SU-DHL-6 (cell line): ENCODE results near the gene COL23A1.

ENCODE experiments used
- H2AFZ ChIP-seq: fragments of 200-600 bp; sonication (generic); 2 replicates; pipeline ENCODE4 v1.6.1; 2014; ENCODE audit warnings: low read depth, mild to moderate bottlenecking, moderate library complexity, mixed read lengths, antibody characterized with exemption, low read length; ENCODE audit not compliant: severe bottlenecking
- H3F3A ChIP-seq: fragments of 200-600 bp; shearing (Covaris generic); 2 replicates; pipeline ENCODE4 v1.6.0; 2016; ENCODE audit warnings: antibody characterized with exemption, mild to moderate bottlenecking; ENCODE audit not compliant: insufficient read depth
- H3K27ac ChIP-seq: fragments of 200-600 bp; sonication (generic); 2 replicates; pipeline ENCODE4 v1.5.1; 2016; ENCODE audit warnings: low read depth, mild to moderate bottlenecking, low read length, moderate library complexity, mixed read lengths
- H3K27me3 ChIP-seq: fragments of 200-600 bp; sonication (generic), shearing (Covaris generic); 2 replicates; pipeline ENCODE4 v1.6.0; 2014; ENCODE audit warnings: mild to moderate bottlenecking, low read length
- H3K36me3 ChIP-seq: fragments of 200-600 bp; sonication (generic); 2 replicates; pipeline ENCODE4 v1.6.1; 2014; ENCODE audit warnings: mild to moderate bottlenecking, low read length, mixed read lengths
- H3K4me2 ChIP-seq: fragments of 300-600, 200-600 bp; shearing (Covaris generic), sonication (generic); 2 replicates; pipeline ENCODE4 v1.6.0; 2014; ENCODE audit warnings: low read length, low read depth, mild to moderate bottlenecking; ENCODE audit not compliant: poor library complexity, severe bottlenecking
- H3K4me3 ChIP-seq: fragments of 200-600 bp; sonication (generic); 2 replicates; pipeline ENCODE4 v1.5.1; 2014; ENCODE audit warnings: antibody characterized with exemption, low read length, mild to moderate bottlenecking, mixed read lengths; ENCODE audit not compliant: insufficient read depth, poor library complexity, severe bottlenecking
- H3K79me2 ChIP-seq: fragments of 200-600 bp; sonication (generic); 2 replicates; pipeline ENCODE4 v1.6.1; 2014; ENCODE audit warnings: mild to moderate bottlenecking, low read length, moderate library complexity; ENCODE audit not compliant: insufficient read depth
- H3K9ac ChIP-seq: fragments of 200-600 bp; sonication (generic); 2 replicates; pipeline ENCODE4 v1.7.0; 2014; ENCODE audit warnings: mild to moderate bottlenecking, low read length
- H3K9me2 ChIP-seq: fragments of 200-600 bp; sonication (generic); replicated peaks from 2 replicates; pipeline ENCODE4 v1.6.1; 2014; ENCODE audit warnings: low read length; ENCODE audit not compliant: insufficient read depth
- H3K9me3 ChIP-seq: fragments of 200-600 bp; sonication (generic); 2 replicates; pipeline ENCODE4 v1.6.1; 2014; ENCODE audit warnings: low read length, mixed read lengths; ENCODE audit not compliant: insufficient read depth
- H4K20me1 ChIP-seq: fragments of 200-600 bp; sonication (generic); 2 replicates; pipeline ENCODE4 v1.6.1; 2014; ENCODE audit warnings: low read depth, mild to moderate bottlenecking, antibody characterized with exemption, low read length, moderate library complexity, mixed read lengths
- EZH2phosphoT487 ChIP-seq: fragments of 200-600 bp; sonication (generic), shearing (Covaris generic); conservative IDR thresholded peaks from 2 replicates; pipeline ENCODE4 v1.6.1; 2018; ENCODE audit warnings: mild to moderate bottlenecking, antibody characterized with exemption, low read length, moderate library complexity, mixed read lengths
- TF ChIP-seq, protein P1 (sequence below): fragments of 200-600 bp; sonication (generic); IDR thresholded peaks from one replicate; pipeline ENCODE4 v1.5.1; 2017; ENCODE audit warnings: antibody characterized with exemption, mild to moderate bottlenecking, low read length, moderate library complexity; ENCODE audit not compliant: insufficient read depth, poor library complexity, severe bottlenecking

The COL23A1 gene

DNA sequence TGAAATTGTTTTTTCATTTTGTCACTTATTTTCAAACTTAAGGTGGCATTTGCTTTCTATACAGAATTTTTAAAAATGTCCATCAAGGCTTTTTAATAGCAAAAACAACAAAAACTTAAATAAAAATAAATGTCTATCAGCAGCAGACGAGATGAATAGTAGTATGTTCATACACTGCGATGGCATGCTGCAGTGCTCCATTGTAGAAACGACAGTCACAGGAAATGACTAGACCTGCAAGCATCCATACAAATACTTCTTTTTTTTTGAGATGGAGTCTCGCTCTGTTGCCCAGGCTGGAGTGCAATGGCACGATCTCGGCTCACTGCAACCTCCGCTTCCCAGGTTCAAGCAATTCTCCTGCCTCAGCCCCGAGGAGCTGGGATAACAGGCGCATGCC, 41.4 kb downstream of the COL23A1 start:
- Histone ChIP-seq H3K4me2 (no peak overlapping the region), H3K27me3 (no peaks in the 10 kb centered on the region), H3K9me3 (no peaks in the 10 kb centered on the region)

DNA sequence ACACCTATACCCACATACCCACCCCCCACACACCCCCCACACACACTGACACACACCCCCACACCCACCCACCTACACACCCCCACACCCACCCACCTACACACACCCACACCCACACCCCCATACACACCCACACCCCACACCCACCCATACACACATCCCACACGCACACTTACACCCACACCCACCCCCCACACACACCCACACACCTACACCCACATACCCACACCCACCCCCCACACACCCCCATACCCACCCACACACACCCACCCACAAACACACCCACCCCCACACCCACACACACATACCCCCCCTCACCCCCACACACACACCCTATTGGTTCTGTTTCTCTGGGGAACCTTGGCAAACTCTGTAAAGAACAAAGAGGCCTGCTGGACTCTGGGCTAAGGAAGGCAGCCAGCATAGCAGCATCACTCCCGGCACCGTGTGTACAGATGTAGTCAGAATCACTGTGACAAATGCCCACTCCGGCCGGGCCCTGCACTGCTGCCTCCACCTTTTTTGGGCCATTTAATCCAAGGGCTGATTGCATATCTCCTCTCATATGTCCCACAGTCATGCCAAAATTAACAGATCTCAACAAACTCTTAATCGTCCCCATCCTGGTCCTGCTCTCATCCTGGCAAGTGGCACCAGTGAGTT, 42.3 kb downstream of the COL23A1 start:
- no peaks in the 10 kb centered on the region for H3K27me3 ChIP-seq
- no peak overlapping the region for H3K27ac ChIP-seq
- no peak overlapping the region for H3K4me2 ChIP-seq
- no peaks in the 10 kb centered on the region for H3K9me2 ChIP-seq
- H3K4me3 ChIP-seq, result no peak overlapping the region
- H2AFZ ChIP-seq, result no peak overlapping the region
- no peaks in the 10 kb centered on the region for H3K79me2 ChIP-seq
- no peaks in the 10 kb centered on the region for H3F3A ChIP-seq
- no peaks in the 10 kb centered on the region for H4K20me1 ChIP-seq
- no peaks in the 10 kb centered on the region for H3K36me3 ChIP-seq
- TF ChIP-seq EZH2phosphoT487, result no peak
- TF ChIP-seq, protein P1, sequence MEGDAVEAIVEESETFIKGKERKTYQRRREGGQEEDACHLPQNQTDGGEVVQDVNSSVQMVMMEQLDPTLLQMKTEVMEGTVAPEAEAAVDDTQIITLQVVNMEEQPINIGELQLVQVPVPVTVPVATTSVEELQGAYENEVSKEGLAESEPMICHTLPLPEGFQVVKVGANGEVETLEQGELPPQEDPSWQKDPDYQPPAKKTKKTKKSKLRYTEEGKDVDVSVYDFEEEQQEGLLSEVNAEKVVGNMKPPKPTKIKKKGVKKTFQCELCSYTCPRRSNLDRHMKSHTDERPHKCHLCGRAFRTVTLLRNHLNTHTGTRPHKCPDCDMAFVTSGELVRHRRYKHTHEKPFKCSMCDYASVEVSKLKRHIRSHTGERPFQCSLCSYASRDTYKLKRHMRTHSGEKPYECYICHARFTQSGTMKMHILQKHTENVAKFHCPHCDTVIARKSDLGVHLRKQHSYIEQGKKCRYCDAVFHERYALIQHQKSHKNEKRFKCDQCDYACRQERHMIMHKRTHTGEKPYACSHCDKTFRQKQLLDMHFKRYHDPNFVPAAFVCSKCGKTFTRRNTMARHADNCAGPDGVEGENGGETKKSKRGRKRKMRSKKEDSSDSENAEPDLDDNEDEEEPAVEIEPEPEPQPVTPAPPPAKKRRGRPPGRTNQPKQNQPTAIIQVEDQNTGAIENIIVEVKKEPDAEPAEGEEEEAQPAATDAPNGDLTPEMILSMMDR, result no peak
- no peaks in the 10 kb centered on the region for H3K9me3 ChIP-seq
- no peak overlapping the region for H3K9ac ChIP-seq

More for the DNA sequence above, 41.4 kb downstream of the COL23A1 start:
- Histone ChIP-seq H4K20me1 (no peaks in the 10 kb centered on the region), H3K9me2 (no peaks in the 10 kb centered on the region), H3K79me2 (no peaks in the 10 kb centered on the region), H3K9ac (no peak overlapping the region), H2AFZ (no peak overlapping the region), H3K27ac (no peak overlapping the region), H3K4me3 (no peak overlapping the region), H3K36me3 (no peaks in the 10 kb centered on the region), H3F3A (no peaks in the 10 kb centered on the region)
- no peak for TF ChIP-seq EZH2phosphoT487
- TF ChIP-seq, protein P1, result no peak

DNA sequence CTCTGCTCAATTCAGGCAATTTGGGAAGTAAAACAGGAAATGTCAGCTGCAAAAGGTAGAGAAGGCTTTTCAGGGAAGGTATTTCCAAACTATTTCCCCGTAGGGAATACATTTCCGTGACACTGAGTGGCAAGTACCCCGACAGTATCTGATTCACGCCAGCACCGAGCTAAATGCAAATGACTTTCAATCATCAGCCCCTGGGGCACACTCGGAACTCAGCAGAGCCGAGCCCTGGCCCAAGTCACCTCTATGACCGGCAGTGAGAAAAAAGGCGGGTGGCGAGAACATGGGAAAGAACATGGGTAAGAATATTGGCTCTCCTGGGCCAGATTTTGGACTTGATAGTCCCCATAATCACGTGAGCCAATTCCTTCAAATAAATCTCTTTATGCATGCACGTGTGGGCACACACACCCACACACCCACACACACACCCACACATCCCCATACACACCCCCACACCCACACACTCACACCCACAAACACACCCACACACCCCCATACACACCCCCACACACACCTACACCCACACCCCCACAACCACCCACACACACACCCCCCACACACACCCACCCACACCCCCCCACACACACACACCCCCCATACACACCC, 43.0 kb downstream of the COL23A1 start:
- Histone ChIP-seq H3K27ac (no peak overlapping the region), H3F3A (no peaks in the 10 kb centered on the region), H3K9ac (no peak overlapping the region), H3K9me3 (no peaks in the 10 kb centered on the region), H3K36me3 (no peaks in the 10 kb centered on the region), H2AFZ (no peak overlapping the region), H4K20me1 (no peaks in the 10 kb centered on the region), H3K4me2 (no peak overlapping the region), H3K4me3 (no peak overlapping the region), H3K27me3 (no peaks in the 10 kb centered on the region), H3K9me2 (no peaks in the 10 kb centered on the region), H3K79me2 (no peaks in the 10 kb centered on the region)
- no peak for TF ChIP-seq EZH2phosphoT487
- TF ChIP-seq, protein P1, result no peak
